GM18951 (cell line): ENCODE measurements around the gene GAGE13.
"Not testable (repeated sequence)": the region's sequence is repeated elsewhere in the genome, so short reads cannot be mapped to it uniquely, and the experiment has no call there.

Experiments
- POLR2A ChIP-seq: IDR thresholded peaks from 4 replicates; pipeline ENCODE4 v1.6.1; 2011; ENCODE audit warnings: mild to moderate bottlenecking; ENCODE audit not compliant: insufficient read length, insufficient read depth; ENCODE audit errors: extremely low read depth
- in situ Hi-C: fragments of 300-500 bp; cut with MboI; formaldehyde crosslinking; loops from one replicate; pipeline ENCODE4 v1.12.0; 2022; ENCODE audit warnings: low sequenced_read_pairs, mixed read lengths, inconsistent platforms; ENCODE audit not compliant: unreplicated experiment

The GAGE13 gene

GRCh38 chrX:49331282-49331681, at the start of gene GAGE13:
TSS of gene GAGE13 (plus strand) at chrX:49331582. CDS start at chrX:49332738, 1,156 bp downstream.
- in situ Hi-C loops = loop anchor here (25.0 kb wide), 1 partner anchor 306 kb away; no protein-coding TSS in a partner anchor

GRCh38 chrX:49282647-49283011, 48.8 kb upstream of the GAGE13 start:
- in situ Hi-C loops = no loop called here
- TF ChIP-seq POLR2A = no peak

GRCh38 chrX:49284212-49284611, 47.2 kb upstream of the GAGE13 start:
- TF ChIP-seq POLR2A = no peak
- in situ Hi-C loops = no loop called here

GRCh38 chrX:49286136-49286535, 45.2 kb upstream of the GAGE13 start:
- no peak for TF ChIP-seq POLR2A

GRCh38 chrX:49286581-49286980, 44.8 kb upstream of the GAGE13 start:
- in situ Hi-C loops = no loop called here
- TF ChIP-seq POLR2A = no peak

More at GRCh38 chrX:49286136-49286535, 45.2 kb upstream of the GAGE13 start:
- in situ Hi-C loops = no loop called here

- in situ Hi-C loops = no loop called here
Measured at GRCh38 chrX:49287665-49288064, 43.7 kb upstream of the GAGE13 start.

GRCh38 chrX:49290215-49290614, 41.2 kb upstream of the GAGE13 start:
- TF ChIP-seq POLR2A = no peak
- in situ Hi-C loops = no loop called here

More at GRCh38 chrX:49287665-49288064, 43.7 kb upstream of the GAGE13 start:
- TF ChIP-seq POLR2A = no peak

- in situ Hi-C loops = no loop called here
- TF ChIP-seq POLR2A = no peak
Measured at GRCh38 chrX:49291615-49292337, 39.6 kb upstream of the GAGE13 start.

- no peak for TF ChIP-seq POLR2A
- in situ Hi-C loops = no loop called here
Measured at GRCh38 chrX:49292400-49293362, 38.7 kb upstream of the GAGE13 start.

- in situ Hi-C loops = not testable (repeated sequence)
Measured at GRCh38 chrX:49299293-49299692, 32.1 kb upstream of the GAGE13 start.

- in situ Hi-C loops = loop anchor here (25.0 kb wide), 1 partner anchor 262 kb away; the partner anchor contains the start of genes GAGE12E, GAGE12F and GAGE12G
- no peak for TF ChIP-seq POLR2A
Measured at GRCh38 chrX:49300703-49301102, 30.7 kb upstream of the GAGE13 start.

- in situ Hi-C loops = loop anchor here (25.0 kb wide), 1 partner anchor 259 kb away; the partner anchor contains the start of genes GAGE12E, GAGE12F and GAGE12G
- no peak for TF ChIP-seq POLR2A
Measured at GRCh38 chrX:49303346-49303745, 28.0 kb upstream of the GAGE13 start, which contains the start of gene GAGE10. TSS of gene GAGE10 (plus strand) at chrX:49303646. CDS start at chrX:49304860, 1,214 bp downstream.

GRCh38 chrX:49307775-49308174, 23.6 kb upstream of the GAGE13 start:
- in situ Hi-C loops = loop anchor here (25.0 kb wide), 1 partner anchor 255 kb away; the partner anchor contains the start of genes GAGE12E, GAGE12F and GAGE12G
